Raji (cell line): ENCODE measurements around the gene SPEF1.

Experiments
- POLR2A ChIP-seq: IDR thresholded peaks from 2 replicates; pipeline ENCODE4 v1.6.1; 2011; ENCODE audit warnings: low read depth, low read length, control low read depth; ENCODE audit not compliant: insufficient read depth

The SPEF1 gene

GRCh38 chr20:3752386-3752759 lies 28.9 kb downstream of the SPEF1 start:
- no peak for TF ChIP-seq POLR2A

DNA sequence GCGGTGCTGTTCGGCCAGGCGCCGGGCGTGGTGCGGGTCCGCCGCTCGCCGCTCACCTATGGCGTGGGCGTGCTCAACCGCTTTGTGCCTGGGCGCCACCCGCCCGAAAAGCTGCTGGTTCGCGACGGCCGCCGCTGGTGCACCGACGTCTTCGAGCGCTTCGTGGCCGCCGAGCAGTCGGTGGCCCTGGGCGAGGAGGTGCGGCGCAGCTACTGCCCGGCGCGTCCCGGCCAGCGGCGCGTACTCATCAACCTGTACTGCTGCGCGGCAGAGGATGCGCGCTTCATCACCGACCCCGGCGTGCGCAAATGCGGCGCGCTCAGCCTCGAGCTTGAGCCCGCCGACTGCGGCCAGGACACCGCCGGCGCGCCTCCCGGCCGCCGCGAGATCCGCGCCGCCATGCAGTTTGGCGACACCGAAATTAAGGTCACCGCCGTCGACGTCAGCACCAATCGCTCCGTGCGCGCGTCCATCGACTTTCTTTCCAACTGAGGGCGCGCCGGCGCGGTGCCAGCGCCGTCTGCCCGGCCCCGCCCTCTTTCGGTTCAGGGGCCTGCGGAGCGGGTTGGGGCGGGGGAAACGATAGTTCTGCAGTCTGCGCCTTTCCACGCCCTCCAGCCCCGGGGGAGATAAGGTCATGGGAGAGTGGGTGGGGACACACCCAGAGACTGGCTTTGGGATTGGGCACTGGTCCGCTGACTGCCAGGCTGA lies 29.4 kb downstream of the SPEF1 start:
- no peak for TF ChIP-seq POLR2A

- TF ChIP-seq POLR2A: no peak
These were observed 30.0 kb downstream of the SPEF1 start for GRCh38 chr20:3751305-3751674.

DNA sequence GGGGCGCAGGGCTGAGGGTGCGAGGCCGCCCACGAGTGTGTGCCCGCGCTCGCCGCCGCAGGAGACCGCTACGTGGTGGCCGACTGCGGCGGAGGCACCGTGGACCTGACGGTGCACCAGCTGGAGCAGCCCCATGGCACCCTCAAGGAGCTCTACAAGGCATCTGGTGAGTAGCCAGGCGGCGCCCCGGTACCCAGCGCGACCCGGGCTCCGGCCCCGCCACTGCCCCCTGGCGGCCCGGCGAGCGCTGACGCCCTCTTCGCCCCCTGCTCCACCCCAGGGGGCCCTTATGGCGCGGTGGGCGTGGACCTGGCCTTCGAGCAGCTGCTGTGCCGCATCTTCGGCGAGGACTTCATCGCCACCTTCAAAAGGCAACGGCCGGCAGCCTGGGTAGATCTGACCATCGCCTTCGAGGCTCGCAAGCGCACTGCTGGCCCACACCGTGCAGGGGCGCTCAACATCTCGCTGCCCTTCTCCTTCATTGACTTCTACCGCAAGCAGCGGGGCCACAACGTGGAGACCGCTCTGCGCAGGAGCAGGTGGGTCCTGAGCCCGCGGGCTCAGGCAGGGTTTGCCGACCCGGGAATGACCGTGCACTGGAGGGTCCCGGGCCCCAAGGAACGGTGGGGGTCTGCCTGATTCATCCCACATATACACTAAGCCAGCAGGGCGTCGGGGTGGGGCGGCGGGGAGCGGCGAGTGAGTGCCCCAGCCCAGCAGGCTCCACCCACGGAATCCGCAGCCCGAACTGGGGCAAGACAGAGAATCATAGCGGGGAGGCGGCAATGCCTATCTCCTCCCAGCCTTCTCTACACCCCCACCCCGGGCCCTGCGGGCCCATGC lies 31.3 kb downstream of the SPEF1 start:
- no peak for TF ChIP-seq POLR2A

DNA sequence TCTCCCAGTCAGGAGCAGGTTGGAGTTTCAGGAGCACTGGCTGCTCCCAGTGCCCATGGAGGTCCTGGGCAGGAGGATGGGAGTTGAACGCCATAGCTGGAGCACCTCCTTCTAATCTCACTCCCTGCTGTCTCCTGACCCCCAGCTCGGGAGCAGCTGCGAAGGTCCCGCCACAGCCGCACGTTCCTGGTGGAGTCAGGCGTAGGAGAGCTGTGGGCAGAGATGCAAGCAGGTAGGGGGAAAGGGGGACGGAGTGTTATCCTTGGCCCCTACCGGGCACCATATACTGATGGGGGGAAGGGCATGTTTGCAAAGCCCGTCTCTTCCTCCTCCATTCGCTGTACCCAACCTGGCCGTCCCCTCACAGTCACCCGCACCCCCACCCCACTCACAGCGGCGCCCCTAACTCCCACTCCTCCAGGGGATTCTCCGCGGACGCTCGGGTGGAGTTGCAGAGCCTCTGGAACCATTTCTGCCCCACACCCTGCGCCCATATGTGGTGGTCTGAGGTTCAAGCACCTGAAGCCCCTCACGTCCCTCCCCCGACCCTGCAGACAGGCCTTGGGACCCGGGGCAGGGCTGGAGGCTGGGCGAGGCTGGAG lies 32.1 kb downstream of the SPEF1 start:
- no peak for TF ChIP-seq POLR2A

GRCh38 chr20:3748073-3748472 lies 33.2 kb downstream of the SPEF1 start:
- TF ChIP-seq POLR2A: no peak

- no peak for TF ChIP-seq POLR2A
These were observed 33.8 kb downstream of the SPEF1 start for GRCh38 chr20:3747471-3747870.

DNA sequence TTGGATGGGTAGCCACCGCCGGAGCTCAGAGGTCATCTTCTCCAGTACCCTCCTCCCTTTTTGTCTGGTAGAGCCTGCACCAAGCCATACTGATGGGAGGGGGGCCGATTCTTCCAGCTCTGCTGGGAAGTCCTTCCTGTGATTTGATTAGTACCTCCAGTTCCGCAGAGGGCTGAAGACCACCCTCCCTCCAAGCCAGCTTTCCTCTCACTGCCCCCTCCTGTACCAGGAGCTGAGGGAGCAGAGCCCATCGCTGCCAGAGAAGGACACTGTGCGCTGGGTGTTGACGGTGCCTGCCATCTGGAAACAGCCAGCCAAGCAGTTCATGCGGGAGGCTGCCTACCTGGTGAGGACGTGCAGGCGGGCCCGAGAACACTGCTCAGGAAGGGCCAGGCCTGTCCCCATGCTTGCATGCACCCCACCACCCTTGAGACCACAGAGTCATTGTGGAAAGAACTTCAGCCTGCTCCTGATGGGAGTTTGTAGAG lies 35.5 kb downstream of the SPEF1 start:
- TF ChIP-seq POLR2A: no peak

DNA sequence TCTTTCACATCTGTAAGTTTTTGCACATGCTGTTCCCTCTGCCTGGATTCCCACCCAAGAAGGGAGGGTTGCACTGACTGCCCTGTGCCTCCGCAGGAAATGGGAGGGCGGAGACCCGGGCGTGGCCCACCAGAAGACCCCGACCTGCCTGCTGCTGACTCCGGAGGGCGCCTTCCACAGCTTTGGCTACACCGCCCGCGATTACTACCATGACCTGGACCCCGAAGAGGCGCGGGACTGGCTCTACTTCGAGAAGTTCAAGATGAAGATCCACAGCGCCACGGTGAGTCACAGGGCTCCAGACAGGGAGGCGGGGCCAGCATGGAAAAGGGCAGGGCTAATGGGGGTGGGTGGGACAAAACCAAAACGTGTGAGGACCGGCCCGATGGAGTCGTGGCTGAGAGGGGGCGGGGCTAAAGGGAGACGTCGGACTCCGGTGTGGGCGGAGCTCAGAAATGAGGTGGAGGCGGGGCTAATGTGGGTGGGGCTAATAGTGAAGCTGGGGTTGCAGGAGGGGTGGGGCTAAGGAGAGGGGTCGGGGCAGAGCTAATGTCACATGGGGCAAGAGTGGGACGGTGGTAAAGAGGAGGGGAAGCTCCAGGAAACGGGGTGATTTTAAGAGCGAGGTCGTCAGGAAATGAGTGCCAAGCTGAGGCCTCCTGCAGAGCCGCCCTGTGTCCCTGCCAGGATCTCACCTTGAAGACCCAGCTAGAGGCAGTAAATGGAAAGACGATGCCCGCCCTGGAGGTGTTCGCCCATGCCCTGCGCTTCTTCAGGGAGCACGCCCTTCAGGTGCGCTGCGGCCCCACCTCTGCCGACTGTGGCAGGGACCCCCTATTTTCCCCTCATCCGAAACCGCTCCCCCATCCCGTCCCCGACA lies 36.2 kb downstream of the SPEF1 start:
- TF ChIP-seq POLR2A: no peak

- TF ChIP-seq POLR2A: no peak
These were observed 37.2 kb downstream of the SPEF1 start for GRCh38 chr20:3744037-3744436.

- TF ChIP-seq POLR2A: no peak
These were observed 38.0 kb downstream of the SPEF1 start for GRCh38 chr20:3743251-3743650.

- TF ChIP-seq POLR2A: no peak
These were observed 39.3 kb downstream of the SPEF1 start for GRCh38 chr20:3741836-3742458.

GRCh38 chr20:3740615-3741301 lies 40.5 kb downstream of the SPEF1 start:
- TF ChIP-seq POLR2A: no peak

DNA sequence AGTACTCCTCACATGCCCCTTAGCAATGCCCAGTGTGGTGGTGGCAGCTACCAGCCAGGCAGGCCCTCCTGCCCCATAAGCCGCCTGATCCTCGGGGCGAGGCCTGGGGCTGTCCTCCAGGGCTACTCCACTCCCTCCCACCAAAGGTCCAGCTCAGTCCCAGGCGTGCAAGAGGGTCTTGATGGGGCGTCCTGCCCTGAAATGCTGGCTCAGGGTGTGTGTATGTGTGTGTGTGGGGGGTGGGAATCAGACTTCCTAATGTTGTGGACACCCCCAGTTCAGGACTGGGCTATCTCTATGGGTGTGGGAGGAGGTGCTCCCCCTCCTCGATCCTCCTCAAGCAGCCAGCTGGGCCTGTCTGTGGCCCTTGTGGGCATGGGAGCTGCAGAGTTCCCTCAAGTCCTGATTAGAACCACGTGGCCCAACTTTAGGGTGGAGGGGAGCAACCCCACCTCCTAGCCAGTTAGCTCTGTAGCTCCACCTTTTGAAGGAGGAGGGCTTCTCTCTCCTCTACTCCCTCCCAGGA lies 41.3 kb downstream of the SPEF1 start:
- no peak for TF ChIP-seq POLR2A
